Keratinocyte (primary cell): ENCODE measurements around the gene TAS2R46.

Experiments
- CTCF ChIP-seq, 3 experiments: IDR thresholded peaks in 1 of 3; conservative IDR thresholded peaks in 1 of 3; optimal IDR thresholded peaks in 1 of 3; 2 replicates in 2 of 3; 3 replicates in 1 of 3; pipeline versions ENCODE3 to v1.5.1; 2011; ENCODE audit warnings: low read length in 3 of 3, mild to moderate bottlenecking in 3 of 3, moderate library complexity in 2 of 3, control low read depth in 1 of 3, inconsistent platforms in 1 of 3; ENCODE audit not compliant: insufficient read depth in 2 of 3; ENCODE audit errors: extremely low read depth in 1 of 3
- EZH2 ChIP-seq: IDR thresholded peaks from one replicate; pipeline ENCODE4 v1.6.1; 2012; ENCODE audit warnings: inconsistent platforms, mild to moderate bottlenecking, low read length, moderate library complexity

- TF ChIP-seq CTCF (optimal IDR thresholded peaks at IDR 0.05 in 1 of 3, IDR thresholded peaks at IDR 0.05 in 1 of 3, conservative IDR thresholded peaks at IDR 0.05 in 1 of 3; ENCODE audit: extremely low read depth in 1 of 3, insufficient read depth in 2 of 3, low read length in 3 of 3) (no peak), EZH2 (no peak)
Measured at GRCh38 chr12:11081987-11082386, 19.9 kb upstream of the TAS2R46 start.
